Measurements from ENCODE around the gene FAM83D. TPM values are rescaled to one million over a fixed set of nuclear protein-coding genes. Genes with fewer than 3 reads are reported as not detected.
"Not testable (repeated sequence)": the region's sequence is repeated elsewhere in the genome, so short reads cannot be mapped to it uniquely, and the experiment has no call there.

FAM83D gene
- total RNA-seq, 2 donors from 2014 or later, result 10.4 to 10.5 TPM

- H3K4me3 Mint-ChIP-seq, result no peak overlapping the region
- H3K27me3 Mint-ChIP-seq (ENCODE audit: low read depth), result no peaks in the 10 kb centered on the region
- DNase-seq (no peak), ATAC-seq (replicated peaks in 1 of 2) (no peak)
- peaks cover 0 to 15% of the 10 kb centered on the region in 2 donors for H3K36me3 Mint-ChIP-seq (ENCODE audit: insufficient read depth in 2 of 2)
- peak overlapping the region; percentile 62 for H3K27ac Mint-ChIP-seq
- H3K4me1 Mint-ChIP-seq (ENCODE audit: low read depth), result peaks cover 16% of the 10 kb centered on the region
- no peaks in the 10 kb centered on the region for H3K9me3 Mint-ChIP-seq
Observed at GRCh38 chr20:38991814-38992704, 65.8 kb downstream of the FAM83D start.

- Mint-ChIP-seq H3K27me3 (ENCODE audit: low read depth) (no peaks in the 10 kb centered on the region), H3K27ac (no peak overlapping the region), H3K4me3 (no peak overlapping the region), H3K9me3 (no peaks in the 10 kb centered on the region), H3K36me3 (ENCODE audit: insufficient read depth in 2 of 2) (peaks cover 10 to 20% of the 10 kb centered on the region in 2 donors), H3K4me1 (ENCODE audit: low read depth) (peaks cover 36% of the 10 kb centered on the region)
- ATAC-seq (replicated peaks in 1 of 2) (no peak), DNase-seq (no peak)
Observed at GRCh38 chr20:38995536-38996044, 69.4 kb downstream of the FAM83D start.

GRCh38 chr20:38996866-38997265, 70.6 kb downstream of the FAM83D start:
- H3K9me3 Mint-ChIP-seq; H3K4me3 Mint-ChIP-seq; ATAC-seq (replicated peaks in 1 of 2); DNase-seq; H3K27ac Mint-ChIP-seq; H3K27me3 Mint-ChIP-seq (ENCODE audit: low read depth): not testable (repeated sequence)
- Mint-ChIP-seq H3K4me1 (ENCODE audit: low read depth) (peaks cover 36% of the 10 kb centered on the region), H3K36me3 (ENCODE audit: insufficient read depth in 2 of 2) (peaks cover 10 to 20% of the 10 kb centered on the region in 2 donors)

GRCh38 chr20:38997622-38998021, 71.4 kb downstream of the FAM83D start:
- ATAC-seq (replicated peaks in 1 of 2) (peak; percentile 92 to 93), DNase-seq (peak; percentile 77 to 81)
- H3K4me3 Mint-ChIP-seq, result peak overlapping the region; percentile 17 to 38
- H3K27ac Mint-ChIP-seq, result no peak overlapping the region
- H3K27me3 Mint-ChIP-seq (ENCODE audit: low read depth), result no peaks in the 10 kb centered on the region
- peaks cover 10 to 21% of the 10 kb centered on the region in 2 donors for H3K36me3 Mint-ChIP-seq (ENCODE audit: insufficient read depth in 2 of 2)
- no peaks in the 10 kb centered on the region for H3K9me3 Mint-ChIP-seq
- H3K4me1 Mint-ChIP-seq (ENCODE audit: low read depth), result peaks cover 36% of the 10 kb centered on the region

- H3K4me3 Mint-ChIP-seq, result peak overlapping the region; percentile 73 to 79
Observed at GRCh38 chr20:38999217-38999616, 73.0 kb downstream of the FAM83D start.

GRCh38 chr20:38999965-39000910, 74.0 kb downstream of the FAM83D start:
- Mint-ChIP-seq H3K9me3 (no peaks in the 10 kb centered on the region), H3K36me3 (ENCODE audit: insufficient read depth in 2 of 2) (peaks cover 10 to 37% of the 10 kb centered on the region in 2 donors), H3K27me3 (ENCODE audit: low read depth) (no peaks in the 10 kb centered on the region), H3K4me1 (ENCODE audit: low read depth) (peaks cover 36% of the 10 kb centered on the region), H3K27ac (no peak overlapping the region), H3K4me3 (peak overlapping the region in 1 of 2 donors; percentile 79)
- ATAC-seq (replicated peaks in 1 of 2) (no peak), DNase-seq (no peak)

More at GRCh38 chr20:38999217-38999616, 73.0 kb downstream of the FAM83D start:
- peaks cover 36% of the 10 kb centered on the region for H3K4me1 Mint-ChIP-seq (ENCODE audit: low read depth)
- H3K27me3 Mint-ChIP-seq (ENCODE audit: low read depth), result no peaks in the 10 kb centered on the region
- H3K36me3 Mint-ChIP-seq (ENCODE audit: insufficient read depth in 2 of 2), result peaks cover 10 to 34% of the 10 kb centered on the region in 2 donors
- H3K27ac Mint-ChIP-seq, result peak overlapping the region; percentile 71
- no peaks in the 10 kb centered on the region for H3K9me3 Mint-ChIP-seq
- ATAC-seq (replicated peaks in 1 of 2) (no peak), DNase-seq (no peak)

Other genes starting within 250 kb of the FAM83D start
- under 1 TPM in 1 of 2 donors, not detected in 1; 0.12 TPM for gene SLC32A1, start 201.9 kb upstream of the FAM83D start, total RNA-seq
- gene ACTR5, start 178.0 kb upstream of the FAM83D start, total RNA-seq, result 1 to 10 TPM; 8.2 to 8.7 TPM
- 100 to 1,000 TPM; 143 to 184 TPM for gene PPP1R16B, start 120.7 kb upstream of the FAM83D start, total RNA-seq
- 10 to 100 TPM in 1 of 2 donors, 1 to 10 TPM in 1; 9.4 to 14.2 TPM for gene DHX35, start 35.9 kb downstream of the FAM83D start, total RNA-seq